Thymus (tissue), 11 donors: ENCODE measurements around the gene ARHGAP23. TPM values are rescaled to one million over a fixed set of nuclear protein-coding genes. Genes with fewer than 3 reads are reported as not detected.
"Not testable (repeated sequence)": the region's sequence is repeated elsewhere in the genome, so short reads cannot be mapped to it uniquely, and the experiment has no call there.

Source experiments
- DNase-seq, 9 donors: peaks; one replicate each; pipeline ENCODE4 v3.0.0-alpha.2; 2013; ENCODE audit warnings: low spot score in 9 of 9, low read depth in 6 of 9, missing footprints in 1 of 9
- H3K27ac ChIP-seq, 2 donors: one replicate each; pipeline ENCODE4 v1.5.1; 2013; ENCODE audit warnings: control low read depth in 1 of 2, low read depth in 1 of 2, low read length in 1 of 2, mild to moderate bottlenecking in 1 of 2, moderate library complexity in 1 of 2
- H3K27me3 ChIP-seq, 2 donors: one replicate each; pipeline ENCODE4 v1.5.1; 2013; ENCODE audit warnings: low read length in 1 of 2; ENCODE audit not compliant: control insufficient read depth in 2 of 2, insufficient read depth in 1 of 2
- H3K36me3 ChIP-seq, 2 donors: one replicate each; pipeline ENCODE4 v1.5.1; 2013; ENCODE audit warnings: low read length in 1 of 2, mild to moderate bottlenecking in 1 of 2, moderate library complexity in 1 of 2; ENCODE audit not compliant: control insufficient read depth in 2 of 2, insufficient read depth in 2 of 2
- H3K4me1 ChIP-seq, 2 donors: one replicate each; pipeline ENCODE4 v1.5.1; 2013; ENCODE audit warnings: low read length in 2 of 2; ENCODE audit not compliant: control insufficient read depth in 2 of 2, insufficient read depth in 2 of 2
- H3K4me3 ChIP-seq, 2 donors: one replicate each; pipeline ENCODE4 v1.5.1; 2013; ENCODE audit warnings: low read length in 2 of 2, control low read depth in 1 of 2, mild to moderate bottlenecking in 1 of 2
- H3K9me3 ChIP-seq, 2 donors: one replicate each; pipeline ENCODE4 v1.5.1; 2013; ENCODE audit warnings: low read length in 1 of 2, mild to moderate bottlenecking in 1 of 2; ENCODE audit not compliant: control insufficient read depth in 2 of 2, insufficient read depth in 1 of 2
- WGBS: extraction: QIAGEN DNeasy Blood & Tissue Kit; methylation state at CpG from one replicate; pipeline ENCODE4 v1.1.7; 2013; 5-methylcytosine and 5-hydroxymethylcytosine counted together
- polyA plus RNA-seq: library from polyadenylated mRNA; stranded (reverse); fragments of 200-250 nt; gene quantifications from one replicate; pipeline ENCODE4 v1.2.3, GENCODE V29; 2013
- total RNA-seq: library from RNA; stranded (reverse); fragments of 120-200 nt; gene quantifications from one replicate; pipeline ENCODE4 v1.2.4, GENCODE V29; 2013
- donor health status: healthy.

ARHGAP23 gene
- total and polyA plus RNA-seq, 2 donors, result 5.5 to 6.4 TPM

DNA sequence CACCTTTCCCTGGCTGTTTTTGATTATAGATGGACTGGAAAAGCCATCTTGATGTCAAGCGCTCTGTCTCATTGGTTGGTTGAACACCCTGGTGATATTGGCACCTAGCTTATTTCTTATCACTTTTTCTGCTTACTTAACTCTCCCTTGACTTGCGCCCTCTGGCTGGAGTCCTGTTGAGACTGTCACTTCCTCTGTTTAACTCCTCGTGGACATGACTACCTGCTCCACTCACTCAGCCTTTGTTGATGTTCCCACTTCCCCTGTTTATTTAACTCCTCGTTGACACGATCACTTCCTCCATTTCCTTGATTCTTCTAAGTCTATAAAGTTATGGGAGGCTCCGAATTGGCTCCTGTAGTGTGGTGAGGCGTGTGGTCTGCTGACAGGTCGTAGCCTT is 43.0 kb downstream of the ARHGAP23 start:
- H3K4me1 ChIP-seq, DNase-seq, H3K4me3 ChIP-seq, H3K27me3 ChIP-seq, H3K9me3 ChIP-seq, H3K27ac ChIP-seq: not testable (repeated sequence)
- H3K36me3 ChIP-seq, result peaks cover 13 to 62% of the 10 kb centered on the region in 2 donors
- 94% methylated on average over 8 of the region's 8 CpGs for WGBS

GRCh38 chr17:38474666-38475065 is 46.4 kb downstream of the ARHGAP23 start:
- WGBS, result 85% methylated on average over 8 of the region's 8 CpGs
- H3K4me1 ChIP-seq, H3K9me3 ChIP-seq, H3K27me3 ChIP-seq, H3K4me3 ChIP-seq, H3K27ac ChIP-seq: not testable (repeated sequence)
- peaks cover 0 to 44% of the 10 kb centered on the region in 2 donors for H3K36me3 ChIP-seq
- peak in 1 of 9 donors; percentile 17 for DNase-seq

DNA sequence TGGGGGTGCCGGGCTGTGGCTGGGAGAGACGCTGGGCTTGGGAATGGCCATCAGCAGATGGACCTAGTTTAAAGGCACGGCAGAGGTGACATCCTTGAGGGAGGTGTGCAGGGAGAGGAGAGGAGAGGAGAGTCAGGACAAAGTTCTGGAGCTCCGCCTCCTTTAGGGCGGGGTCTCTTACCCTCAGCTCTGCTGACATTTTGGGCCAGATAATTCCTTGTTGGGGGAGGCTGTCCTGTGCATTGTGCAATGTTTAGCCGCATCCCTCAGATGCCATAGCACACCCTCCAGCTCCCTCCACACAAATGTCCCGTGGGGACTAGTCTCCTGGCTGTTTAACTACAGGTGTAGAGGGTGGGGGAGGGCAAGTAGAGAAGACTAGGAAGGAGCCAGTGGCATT is 48.3 kb downstream of the ARHGAP23 start:
- DNase-seq, result no peak
- H3K4me3 ChIP-seq, result no peak overlapping the region
- H3K36me3 ChIP-seq, result peaks cover 3 to 38% of the 10 kb centered on the region in 2 donors
- no peaks in the 10 kb centered on the region for H3K4me1 ChIP-seq
- 98% methylated on average over 7 of the region's 7 CpGs for WGBS
- no peaks in the 10 kb centered on the region for H3K9me3 ChIP-seq
- no peaks in the 10 kb centered on the region for H3K27me3 ChIP-seq
- no peak overlapping the region for H3K27ac ChIP-seq

DNA sequence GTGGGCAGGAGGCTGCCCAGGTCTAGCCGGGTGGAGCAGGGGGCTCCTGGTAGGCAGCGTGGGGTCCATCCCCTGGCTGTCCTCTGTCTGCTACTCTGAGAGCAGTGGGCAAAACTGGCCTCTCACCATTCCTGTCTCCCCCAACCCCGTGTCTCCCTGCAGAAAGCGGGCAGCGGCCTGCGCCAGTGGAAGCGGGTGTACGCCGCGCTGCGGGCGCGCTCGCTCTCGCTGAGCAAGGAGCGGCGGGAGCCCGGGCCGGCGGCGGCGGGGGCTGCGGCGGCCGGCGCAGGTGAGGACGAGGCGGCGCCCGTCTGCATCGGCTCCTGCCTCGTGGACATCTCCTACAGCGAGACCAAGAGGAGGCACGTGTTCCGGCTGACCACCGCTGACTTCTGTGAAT is 49.2 kb downstream of the ARHGAP23 start:
- H3K4me1 ChIP-seq, H3K9me3 ChIP-seq, H3K27me3 ChIP-seq, H3K27ac ChIP-seq, H3K4me3 ChIP-seq, DNase-seq: not testable (repeated sequence)
- WGBS, result 98% methylated on average over 36 of the region's 36 CpGs
- H3K36me3 ChIP-seq, result peaks cover 3 to 42% of the 10 kb centered on the region in 2 donors

DNA sequence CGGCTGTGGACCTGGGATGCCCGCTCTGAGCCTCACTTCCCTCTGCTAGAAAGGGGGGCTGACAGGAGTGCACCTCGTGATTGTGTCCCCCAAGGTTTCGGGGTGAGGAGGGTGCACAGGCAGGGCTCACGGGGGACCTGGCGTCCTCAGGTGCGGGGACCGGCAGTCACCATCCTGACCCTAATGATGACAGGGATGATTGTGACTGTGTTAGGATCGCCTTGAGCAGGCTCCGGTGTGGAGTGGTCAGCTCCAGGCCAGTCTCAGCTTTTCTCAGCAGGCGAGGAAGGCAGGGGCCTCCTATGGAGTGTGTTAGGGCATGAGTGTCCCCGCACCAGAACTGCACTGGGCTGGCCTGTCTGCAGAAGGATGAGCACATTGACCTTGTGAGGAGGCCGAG is 49.7 kb downstream of the ARHGAP23 start:
- not testable (repeated sequence) for DNase-seq
- H3K36me3 ChIP-seq, result peaks cover 3 to 47% of the 10 kb centered on the region in 2 donors

DNA sequence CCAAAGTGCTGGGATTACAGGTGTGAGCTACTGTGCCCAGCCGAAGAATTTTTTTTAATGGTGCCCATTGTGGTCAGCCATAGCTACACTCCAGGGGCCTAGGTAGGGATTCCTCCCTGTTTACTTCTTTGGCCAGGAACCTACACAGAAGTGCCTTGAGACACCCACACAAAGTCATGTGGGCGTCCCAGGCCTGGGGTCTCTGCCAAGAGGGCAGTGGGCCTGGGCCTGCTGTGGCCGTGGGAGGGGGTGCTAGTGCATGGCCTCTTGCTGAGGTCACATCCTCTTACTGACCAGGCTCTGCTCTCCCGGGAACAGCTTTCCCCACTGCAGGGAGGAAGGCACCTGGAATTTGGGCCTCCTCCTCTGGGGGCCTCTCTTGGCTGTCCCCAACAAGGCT is 50.4 kb downstream of the ARHGAP23 start:
- H3K27ac ChIP-seq, result not testable (repeated sequence)
- H3K36me3 ChIP-seq, result peaks cover 3 to 52% of the 10 kb centered on the region in 2 donors

More for the DNA sequence above, 49.7 kb downstream of the ARHGAP23 start:
- H3K4me3 ChIP-seq, H3K9me3 ChIP-seq, H3K27me3 ChIP-seq, H3K27ac ChIP-seq, H3K4me1 ChIP-seq: not testable (repeated sequence)
- WGBS, result 97% methylated on average over 13 of the region's 13 CpGs

DNA sequence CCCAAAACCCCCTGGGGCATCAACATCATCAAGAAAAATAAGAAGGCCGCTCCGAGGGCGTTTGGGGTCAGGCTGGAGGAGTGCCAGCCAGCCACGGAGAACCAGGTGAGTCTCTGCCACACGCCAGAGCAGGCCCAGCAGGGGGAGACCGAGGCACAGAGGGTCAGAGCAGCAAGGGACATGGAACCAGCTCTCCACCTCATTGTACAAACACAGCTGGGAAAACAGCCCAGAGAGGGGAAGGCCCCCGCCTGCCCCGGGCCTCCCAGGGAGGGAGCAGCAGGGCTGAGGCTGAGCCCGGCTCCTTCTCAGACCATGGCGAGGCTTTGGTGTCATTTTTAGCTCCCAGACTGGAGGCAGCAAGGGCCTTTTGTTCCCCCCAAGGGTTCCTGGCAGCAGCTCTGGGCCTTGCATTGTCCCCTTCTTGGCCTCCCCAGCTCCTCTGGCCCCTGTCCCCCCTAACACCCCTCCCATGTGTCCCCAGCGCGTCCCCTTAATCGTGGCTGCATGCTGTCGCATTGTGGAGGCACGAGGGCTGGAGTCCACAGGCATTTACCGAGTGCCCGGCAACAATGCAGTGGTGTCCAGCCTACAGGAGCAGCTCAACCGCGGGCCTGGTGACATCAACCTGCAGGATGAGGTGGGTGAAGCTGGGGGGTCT is 53.9 kb downstream of the ARHGAP23 start:
- not testable (repeated sequence) for H3K27ac ChIP-seq
- 94% methylated on average over 19 of the region's 19 CpGs for WGBS

More for the DNA sequence above, 50.4 kb downstream of the ARHGAP23 start:
- H3K4me1 ChIP-seq, DNase-seq, H3K27me3 ChIP-seq, H3K4me3 ChIP-seq, H3K9me3 ChIP-seq: not testable (repeated sequence)
- 98% methylated on average over 4 of the region's 4 CpGs for WGBS

DNA sequence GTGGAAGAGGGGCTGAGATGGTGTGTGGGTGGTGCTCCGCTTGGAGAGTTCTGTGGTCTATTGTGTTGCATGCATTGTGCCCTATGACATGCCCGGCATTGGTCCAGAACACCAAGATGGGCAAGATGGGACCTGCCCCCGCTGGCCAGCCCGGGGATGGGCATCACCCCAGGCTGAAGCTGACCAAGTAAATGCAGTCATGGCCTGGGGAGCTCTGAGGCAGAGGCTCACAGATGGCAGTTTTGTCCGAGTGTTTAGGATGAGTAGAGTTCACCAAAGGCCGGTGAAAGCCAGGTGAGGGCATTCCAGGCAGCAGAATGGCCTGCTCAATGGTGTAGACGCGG is 54.4 kb downstream of the ARHGAP23 start:
- WGBS, result 95% methylated on average over 8 of the region's 8 CpGs
- peaks cover 7 to 36% of the 10 kb centered on the region in 2 donors for H3K36me3 ChIP-seq
- not testable (repeated sequence) for H3K27ac ChIP-seq

More for the DNA sequence above, 53.9 kb downstream of the ARHGAP23 start:
- DNase-seq, H3K9me3 ChIP-seq, H3K4me1 ChIP-seq, H3K4me3 ChIP-seq, H3K27me3 ChIP-seq: not testable (repeated sequence)
- peaks cover 7 to 36% of the 10 kb centered on the region in 2 donors for H3K36me3 ChIP-seq

GRCh38 chr17:38484242-38485145 is 56.2 kb downstream of the ARHGAP23 start:
- DNase-seq, result peak in 8 of 9 donors; percentile 31 to 69 (median 45)
- WGBS, result 69% methylated on average over 21 of the region's 21 CpGs
- H3K36me3 ChIP-seq, result peaks cover 7 to 27% of the 10 kb centered on the region in 2 donors
- H3K9me3 ChIP-seq, H3K27ac ChIP-seq, H3K4me1 ChIP-seq, H3K4me3 ChIP-seq, H3K27me3 ChIP-seq: not testable (repeated sequence)

More for the DNA sequence above, 54.4 kb downstream of the ARHGAP23 start:
- not testable (repeated sequence) for H3K27me3 ChIP-seq, DNase-seq, H3K9me3 ChIP-seq, H3K4me1 ChIP-seq, H3K4me3 ChIP-seq
